Dendritic cell treated with granulocyte-macrophage colony-stimulating factor and Interleukin-4, amounts not matched to agents 40 ng/mL and 50 ng/mL, for 4 days (primary cell): ENCODE results near the gene ZC3H12C.

Source experiments
- H3K27ac Mint-ChIP-seq: one replicate; pipeline ENCODE4 v1.8.0; 2022; ENCODE audit warnings: mild to moderate bottlenecking, mixed read lengths
- H3K27me3 Mint-ChIP-seq: one replicate; pipeline ENCODE4 v1.8.0; 2022; ENCODE audit warnings: mild to moderate bottlenecking, mixed read lengths
- H3K36me3 Mint-ChIP-seq: one replicate; pipeline ENCODE4 v1.8.0; 2022; ENCODE audit warnings: low read depth, mixed read lengths
- H3K4me1 Mint-ChIP-seq: one replicate; pipeline ENCODE4 v1.8.0; 2022; ENCODE audit warnings: low read depth, mixed read lengths
- H3K4me3 Mint-ChIP-seq: one replicate; pipeline ENCODE4 v1.8.0; 2022; ENCODE audit warnings: mild to moderate bottlenecking, moderate library complexity, mixed read lengths
- H3K9me3 Mint-ChIP-seq: one replicate; pipeline ENCODE4 v1.8.0; 2022; ENCODE audit warnings: mixed read lengths
- intact Hi-C: fragments of 100-400 bp; cut with micrococcal nuclease; formaldehyde crosslinking; loops from one replicate; pipeline ENCODE4 v1.15.0; 2022

The ZC3H12C gene

DNA sequence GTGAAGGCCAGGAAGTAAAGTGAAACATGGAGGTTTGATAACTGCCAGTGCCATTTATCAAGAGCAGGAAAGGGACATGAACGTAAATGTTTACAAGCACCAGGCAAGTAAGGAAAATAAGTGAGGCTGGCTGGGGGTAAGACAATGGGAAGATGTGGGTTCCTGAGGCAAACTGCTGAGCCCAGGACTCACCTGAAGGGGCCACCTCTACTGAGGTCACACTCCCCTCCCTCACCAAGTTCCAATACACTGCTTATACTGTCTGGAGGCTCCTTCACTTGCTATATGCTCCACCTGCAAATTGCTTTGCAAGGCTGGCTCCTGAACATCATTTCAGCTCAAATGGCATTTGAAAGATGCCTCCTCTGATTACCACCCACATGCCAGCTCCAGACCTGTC lies 10.3 kb upstream of the ZC3H12C start:
- Mint-ChIP-seq H3K9me3 (no peaks in the 10 kb centered on the region), H3K4me1 (peaks cover 10% of the 10 kb centered on the region), H3K4me3 (no peak overlapping the region), H3K27ac (no peak overlapping the region), H3K27me3 (no peaks in the 10 kb centered on the region), H3K36me3 (no peaks in the 10 kb centered on the region)
- intact Hi-C loops, result no loop called here

DNA sequence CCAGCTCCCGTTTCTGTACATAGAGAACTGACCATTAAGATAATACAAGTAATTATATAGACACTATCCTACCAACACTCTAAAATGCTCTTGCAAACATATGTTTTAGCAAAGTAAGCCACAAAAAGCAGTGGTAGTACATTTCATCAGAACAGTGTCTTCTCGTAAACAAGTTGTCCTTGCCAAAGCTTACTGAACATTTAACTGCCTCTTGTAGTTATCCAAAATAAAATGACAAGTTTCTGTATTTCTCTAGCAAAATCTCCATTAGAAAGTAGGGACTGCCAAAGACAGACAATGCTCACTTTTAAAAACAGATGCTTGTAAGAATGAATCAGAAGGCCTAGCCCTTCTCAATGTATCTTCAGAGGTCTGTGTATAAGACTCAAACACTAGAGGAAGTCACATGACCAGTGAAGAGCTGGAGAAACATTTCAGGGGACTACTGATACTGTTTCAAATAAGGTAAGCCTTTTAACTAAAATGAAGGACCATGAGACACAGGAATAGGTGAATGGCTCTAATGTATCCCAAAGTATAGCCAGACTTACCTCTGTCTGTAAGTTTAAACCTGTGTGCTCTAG lies 7.8 kb upstream of the ZC3H12C start:
- intact Hi-C loops, result no loop called here

DNA sequence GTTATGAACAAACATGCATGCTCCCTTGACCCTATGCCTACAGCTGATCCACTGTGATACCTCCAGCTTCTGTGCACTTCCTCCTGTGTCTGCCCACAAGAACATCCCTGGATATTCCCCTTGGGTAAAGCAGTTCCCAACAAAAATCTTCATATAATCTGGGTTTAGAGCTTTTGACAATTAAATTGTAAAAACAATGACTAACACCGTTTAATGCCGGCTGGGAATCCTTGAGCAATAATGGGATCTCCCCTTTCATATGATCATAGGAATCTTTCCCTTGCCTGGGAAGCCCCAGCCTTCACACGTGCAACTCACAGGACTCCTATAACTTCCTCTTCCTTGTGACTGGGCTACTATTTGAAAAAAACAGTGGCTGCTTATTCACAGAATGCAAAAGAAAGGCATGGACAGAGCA lies 6.3 kb upstream of the ZC3H12C start:
- intact Hi-C loops, result loop anchor here (2.0 kb wide), 1 partner anchor 86 kb away; no protein-coding TSS in a partner anchor
- Mint-ChIP-seq H3K27me3 (peaks cover 10% of the 10 kb centered on the region), H3K4me1 (peaks cover 2% of the 10 kb centered on the region), H3K4me3 (no peak overlapping the region), H3K27ac (peak overlapping the region; percentile 83), H3K36me3 (no peaks in the 10 kb centered on the region), H3K9me3 (no peaks in the 10 kb centered on the region)

More for the DNA sequence above, 7.8 kb upstream of the ZC3H12C start:
- Mint-ChIP-seq H3K27me3 (peaks cover 4% of the 10 kb centered on the region), H3K4me3 (no peak overlapping the region), H3K36me3 (no peaks in the 10 kb centered on the region), H3K9me3 (no peaks in the 10 kb centered on the region), H3K27ac (no peak overlapping the region), H3K4me1 (peaks cover 10% of the 10 kb centered on the region)

DNA sequence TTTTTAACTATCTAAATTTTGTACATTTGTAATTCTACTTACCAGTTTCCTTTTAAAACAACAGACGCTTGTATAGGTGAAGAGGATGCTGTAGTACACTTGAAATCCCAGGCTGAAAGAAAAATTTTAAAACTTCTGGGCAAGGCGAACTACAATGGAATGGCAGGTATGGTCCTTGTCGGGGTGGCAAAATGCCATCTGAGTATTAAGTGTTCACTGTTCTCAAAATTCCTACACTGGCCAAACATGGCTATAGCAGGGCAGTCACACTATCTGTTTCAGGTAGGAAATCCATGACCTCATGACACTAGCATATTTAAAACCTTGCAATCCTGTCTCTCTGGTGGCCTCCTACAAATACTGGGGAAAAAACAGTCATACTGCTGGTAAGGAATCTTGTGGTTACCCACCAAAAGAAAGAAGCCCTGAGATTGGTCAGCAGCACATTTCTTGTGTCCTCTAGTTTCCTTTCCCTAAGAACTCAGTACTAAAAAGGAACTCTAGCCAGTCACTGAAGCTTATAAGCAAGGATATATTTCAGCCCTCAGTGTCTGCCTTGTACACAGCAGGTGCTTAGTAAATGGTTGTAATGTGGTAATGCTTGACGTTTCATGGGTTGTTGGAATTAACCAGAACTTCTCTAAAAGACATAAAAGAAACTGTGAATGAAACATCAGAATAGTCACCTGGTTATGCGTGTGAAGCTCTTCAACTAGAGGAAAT lies 5.2 kb upstream of the ZC3H12C start:
- Mint-ChIP-seq H3K4me1 (peaks cover 6% of the 10 kb centered on the region), H3K27me3 (peaks cover 17% of the 10 kb centered on the region), H3K9me3 (no peaks in the 10 kb centered on the region), H3K27ac (peak overlapping the region; percentile 83), H3K4me3 (no peak overlapping the region), H3K36me3 (peaks cover 7% of the 10 kb centered on the region)
- intact Hi-C loops, result loop anchor here (2.0 kb wide), 1 partner anchor 87 kb away; no protein-coding TSS in a partner anchor

GRCh38 chr11:110088535-110089344 lies 4.5 kb upstream of the ZC3H12C start:
- Mint-ChIP-seq H3K4me1 (peaks cover 8% of the 10 kb centered on the region), H3K4me3 (no peak overlapping the region), H3K36me3 (peaks cover 13% of the 10 kb centered on the region), H3K27ac (no peak overlapping the region), H3K27me3 (peaks cover 18% of the 10 kb centered on the region), H3K9me3 (no peaks in the 10 kb centered on the region)
- intact Hi-C loops, result no loop called here

DNA sequence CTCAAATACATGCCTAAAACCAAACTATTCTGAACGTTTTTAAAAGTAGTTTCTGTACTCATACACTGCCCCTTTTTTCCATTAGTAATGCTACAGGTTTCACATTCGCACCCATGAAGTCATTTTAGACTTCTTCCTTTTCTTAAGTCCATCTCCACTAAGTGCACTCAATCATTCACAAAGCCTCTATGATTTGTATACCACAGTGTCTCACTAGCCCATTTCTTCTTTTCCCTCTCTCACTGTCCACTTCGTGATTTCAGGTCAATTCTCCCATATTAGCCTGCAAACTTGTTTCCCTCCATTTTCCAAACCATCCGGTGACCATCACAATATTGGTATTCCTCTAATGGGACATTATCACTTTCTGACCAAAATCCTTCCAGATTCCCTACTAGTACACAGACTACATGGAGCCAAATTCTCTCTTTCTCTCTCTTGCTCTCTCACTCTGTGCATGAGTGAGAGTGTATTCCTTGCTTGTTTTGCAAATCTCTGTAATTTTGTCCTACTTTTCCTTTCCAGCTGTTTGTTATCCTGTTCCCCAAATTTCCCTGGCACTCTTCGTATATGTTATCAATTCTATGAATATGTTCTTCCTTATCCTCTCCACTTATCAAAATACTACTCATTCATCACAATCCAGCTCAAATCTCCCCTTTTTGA lies 3.4 kb upstream of the ZC3H12C start:
- peaks cover 16% of the 10 kb centered on the region for H3K36me3 Mint-ChIP-seq
- H3K27ac Mint-ChIP-seq, result no peak overlapping the region
- peaks cover 14% of the 10 kb centered on the region for H3K4me1 Mint-ChIP-seq
- intact Hi-C loops, result no loop called here
- H3K9me3 Mint-ChIP-seq, result no peaks in the 10 kb centered on the region
- H3K27me3 Mint-ChIP-seq, result peaks cover 22% of the 10 kb centered on the region
- H3K4me3 Mint-ChIP-seq, result no peak overlapping the region

DNA sequence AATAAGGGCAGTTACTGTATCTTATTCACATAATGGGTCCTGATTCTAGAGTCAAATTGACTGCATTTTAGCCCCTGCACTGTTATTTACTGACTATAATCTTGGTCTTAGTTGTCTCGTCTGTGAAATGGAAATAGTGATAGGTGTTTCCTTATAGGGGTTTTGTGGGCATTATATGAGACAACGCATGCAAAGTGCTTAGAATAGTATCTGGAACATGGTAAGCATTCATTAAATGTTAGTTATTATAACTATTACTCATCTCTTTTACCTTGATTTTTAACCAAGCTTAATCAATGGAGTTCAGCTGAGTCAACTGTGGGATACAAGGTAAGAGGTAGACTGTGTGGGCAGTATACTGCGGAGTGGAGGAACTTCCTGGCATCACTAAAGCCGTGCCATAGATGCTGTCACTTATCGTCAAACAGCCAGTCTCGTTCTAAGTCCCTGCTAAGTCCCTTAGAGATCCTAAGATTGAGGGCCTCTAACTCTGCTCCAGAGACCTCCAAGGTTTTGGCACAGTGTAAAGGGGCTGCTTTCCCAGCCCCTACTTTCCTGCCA lies 2.6 kb upstream of the ZC3H12C start:
- H3K4me1 Mint-ChIP-seq, result peaks cover 16% of the 10 kb centered on the region
- peaks cover 16% of the 10 kb centered on the region for H3K36me3 Mint-ChIP-seq
- intact Hi-C loops, result no loop called here
- H3K4me3 Mint-ChIP-seq, result no peak overlapping the region
- H3K27me3 Mint-ChIP-seq, result peaks cover 22% of the 10 kb centered on the region
- H3K9me3 Mint-ChIP-seq, result no peaks in the 10 kb centered on the region
- no peak overlapping the region for H3K27ac Mint-ChIP-seq

DNA sequence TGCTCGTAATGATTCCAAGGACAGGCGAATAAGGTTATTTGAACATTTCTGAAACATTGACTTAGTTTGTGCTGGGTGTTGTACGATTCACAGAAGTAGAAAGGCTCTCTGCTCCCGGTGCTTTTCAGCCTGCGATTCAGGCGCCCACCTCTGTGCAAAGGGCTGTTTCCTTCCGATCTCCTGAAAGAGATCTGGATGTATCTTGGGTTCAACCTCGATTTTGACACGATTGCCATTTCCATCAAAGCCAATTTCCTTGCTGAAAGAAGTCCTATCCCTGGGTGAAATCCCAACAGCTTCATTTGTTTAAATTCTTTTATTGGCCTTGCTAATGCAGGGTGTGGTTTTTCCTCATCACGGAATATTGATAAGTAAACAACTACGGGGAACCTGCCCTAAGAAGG lies 1.1 kb upstream of the ZC3H12C start:
- Mint-ChIP-seq H3K4me1 (peaks cover 19% of the 10 kb centered on the region), H3K36me3 (peaks cover 16% of the 10 kb centered on the region), H3K9me3 (no peaks in the 10 kb centered on the region), H3K4me3 (peak overlapping the region; percentile 84), H3K27me3 (peaks cover 22% of the 10 kb centered on the region), H3K27ac (peak overlapping the region; percentile 89)
- intact Hi-C loops, result loop anchor here (1.0 to 2.0 kb wide), 2 partner anchors 65 to 145 kb away; no protein-coding TSS in a partner anchor

DNA sequence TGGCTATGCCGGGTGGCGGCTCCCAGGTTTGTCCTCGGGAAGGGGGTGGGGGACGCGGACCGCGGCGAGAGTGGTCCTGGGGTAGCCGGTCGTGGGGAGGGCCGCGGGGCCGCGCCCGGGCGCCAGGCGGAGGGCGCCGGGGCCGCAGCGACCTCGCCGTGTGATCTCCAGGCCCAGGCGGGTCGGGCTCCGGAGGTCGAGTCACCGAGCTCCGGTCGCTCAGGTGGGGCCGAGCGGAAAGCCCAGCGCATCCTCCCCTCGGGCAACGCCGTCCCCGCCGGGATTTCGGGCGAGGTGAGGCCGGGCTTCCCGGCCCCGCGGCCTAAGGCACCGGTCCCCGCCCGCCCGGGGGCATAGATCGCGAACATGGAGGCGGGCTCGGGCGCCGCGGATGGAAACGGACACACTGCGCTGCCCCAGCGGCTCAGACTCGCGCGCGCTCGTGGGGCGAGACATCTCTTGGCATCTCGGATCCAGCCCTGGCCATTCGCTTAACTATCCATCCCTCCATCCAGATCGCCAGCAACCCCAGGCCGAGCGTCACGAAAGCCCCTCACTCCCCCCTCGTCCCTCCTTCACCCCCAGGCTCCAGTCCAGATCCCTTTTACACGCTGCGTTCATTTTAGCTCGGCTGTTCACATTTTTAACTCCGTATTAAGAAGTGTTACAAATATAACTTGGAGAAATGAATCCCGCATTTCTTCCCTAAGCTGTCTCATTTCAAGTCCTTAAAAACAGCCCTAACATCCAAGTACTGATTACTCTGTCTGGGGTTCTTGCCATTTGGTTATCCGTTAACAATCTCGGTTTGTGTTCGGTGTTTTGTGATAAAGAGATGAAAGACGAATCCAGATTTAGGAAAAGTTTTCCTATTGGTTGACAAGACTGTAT lies 460 bp downstream of the ZC3H12C start:
- Mint-ChIP-seq H3K27ac (peak overlapping the region; percentile 89), H3K4me1 (peaks cover 19% of the 10 kb centered on the region), H3K9me3 (no peaks in the 10 kb centered on the region), H3K36me3 (peaks cover 16% of the 10 kb centered on the region), H3K27me3 (peaks cover 18% of the 10 kb centered on the region), H3K4me3 (peak overlapping the region; percentile 91)
- intact Hi-C loops, result loop anchor here (2.0 kb wide), 1 partner anchor 147 kb away; no protein-coding TSS in a partner anchor

DNA sequence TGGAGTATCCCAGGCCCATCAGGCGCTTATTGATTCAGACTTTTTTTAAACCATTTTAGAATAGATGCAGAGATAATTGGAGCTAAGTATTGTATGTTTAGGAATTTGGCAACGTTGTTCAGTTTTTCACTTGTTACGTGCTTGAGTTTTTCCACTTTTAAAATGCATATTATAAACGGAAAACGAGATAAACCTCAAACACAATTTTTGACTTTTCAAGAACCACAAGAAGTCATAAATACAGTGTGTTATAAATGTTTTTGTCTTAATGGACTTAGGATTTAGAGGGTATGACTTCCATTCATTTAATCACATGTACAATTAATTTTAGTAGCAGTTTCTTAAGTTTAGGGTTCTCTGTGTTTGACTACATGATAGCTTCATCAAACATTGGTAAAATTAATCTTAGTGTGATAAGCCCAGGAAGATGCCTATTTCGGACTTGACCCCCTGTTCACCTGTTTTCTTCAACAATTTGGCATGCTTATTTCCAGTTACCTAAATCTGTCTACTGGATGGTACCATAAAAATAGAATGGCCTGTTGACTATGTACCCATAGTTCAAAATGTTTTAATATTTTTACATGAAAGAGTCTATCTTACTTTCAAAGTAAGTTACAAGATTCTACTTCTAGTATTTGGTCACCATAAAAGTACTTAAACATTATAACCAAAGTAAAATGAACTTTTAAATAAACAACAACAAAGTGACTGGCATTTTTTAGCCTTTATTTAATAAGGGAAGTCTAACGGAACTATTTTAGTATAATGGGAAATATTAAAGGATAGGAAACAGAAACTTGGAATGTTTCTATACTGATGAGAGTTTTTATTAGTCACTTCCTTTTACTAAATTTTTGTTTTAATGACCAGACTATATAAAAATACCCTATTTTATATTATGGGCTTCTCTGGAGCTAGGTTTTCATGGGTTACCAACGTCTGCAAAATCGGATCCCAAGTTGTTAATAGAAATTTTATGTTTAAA lies 1.4 kb downstream of the ZC3H12C start:
- peaks cover 19% of the 10 kb centered on the region for H3K4me1 Mint-ChIP-seq
- H3K9me3 Mint-ChIP-seq, result no peaks in the 10 kb centered on the region
- H3K36me3 Mint-ChIP-seq, result peaks cover 16% of the 10 kb centered on the region
- H3K27me3 Mint-ChIP-seq, result peaks cover 18% of the 10 kb centered on the region
- H3K27ac Mint-ChIP-seq, result peak overlapping the region; percentile 89
- peak overlapping the region; percentile 91 for H3K4me3 Mint-ChIP-seq
- intact Hi-C loops, result no loop called here

DNA sequence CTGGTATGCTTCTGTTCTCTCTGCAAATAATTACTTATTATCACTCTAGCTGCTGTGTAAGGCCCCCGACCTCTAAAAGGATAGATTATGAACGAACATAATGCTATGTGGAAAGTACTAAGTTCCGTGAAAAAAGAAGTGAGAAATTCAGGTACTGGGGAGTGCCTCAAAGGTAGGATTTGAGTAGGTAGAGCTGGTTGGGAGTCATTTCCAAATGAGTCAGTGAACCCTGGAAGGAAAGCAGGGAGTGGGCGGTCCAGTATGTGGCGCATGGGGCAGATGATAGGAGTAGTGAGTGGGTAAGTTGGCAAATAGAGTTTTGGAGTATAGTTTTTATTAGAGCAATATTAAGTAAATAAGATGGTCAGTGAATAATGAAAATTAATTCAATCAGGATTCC lies 2.4 kb downstream of the ZC3H12C start:
- no peaks in the 10 kb centered on the region for H3K9me3 Mint-ChIP-seq
- H3K27me3 Mint-ChIP-seq, result peaks cover 18% of the 10 kb centered on the region
- peaks cover 16% of the 10 kb centered on the region for H3K36me3 Mint-ChIP-seq
- no peak overlapping the region for H3K4me3 Mint-ChIP-seq
- H3K27ac Mint-ChIP-seq, result no peak overlapping the region
- peaks cover 22% of the 10 kb centered on the region for H3K4me1 Mint-ChIP-seq
- intact Hi-C loops, result no loop called here

- Mint-ChIP-seq H3K9me3 (no peaks in the 10 kb centered on the region), H3K4me1 (peaks cover 27% of the 10 kb centered on the region), H3K27ac (no peak overlapping the region), H3K27me3 (peaks cover 12% of the 10 kb centered on the region), H3K4me3 (no peak overlapping the region), H3K36me3 (peaks cover 16% of the 10 kb centered on the region)
- intact Hi-C loops, result no loop called here
Measured at GRCh38 chr11:110096496-110096895, 3.3 kb downstream of the ZC3H12C start.
